EL (cell line): ENCODE measurements around the gene C1orf226.
"Not testable (repeated sequence)": the region's sequence is repeated elsewhere in the genome, so short reads cannot be mapped to it uniquely, and the experiment has no call there.

Experiments used
- DNase-seq: peaks from one replicate; pipeline ENCODE4 v3.0.0-alpha.2; 2016

Gene C1orf226, protein sequence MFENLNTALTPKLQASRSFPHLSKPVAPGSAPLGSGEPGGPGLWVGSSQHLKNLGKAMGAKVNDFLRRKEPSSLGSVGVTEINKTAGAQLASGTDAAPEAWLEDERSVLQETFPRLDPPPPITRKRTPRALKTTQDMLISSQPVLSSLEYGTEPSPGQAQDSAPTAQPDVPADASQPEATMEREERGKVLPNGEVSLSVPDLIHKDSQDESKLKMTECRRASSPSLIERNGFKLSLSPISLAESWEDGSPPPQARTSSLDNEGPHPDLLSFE

GRCh38 chr1:162381383-162381782, at the start of gene C1orf226:
C1orf226 (plus strand) TSS chr1:162381728; CDS start chr1:162381902, 174 bp downstream.
- DNase-seq = no peak

DNA sequence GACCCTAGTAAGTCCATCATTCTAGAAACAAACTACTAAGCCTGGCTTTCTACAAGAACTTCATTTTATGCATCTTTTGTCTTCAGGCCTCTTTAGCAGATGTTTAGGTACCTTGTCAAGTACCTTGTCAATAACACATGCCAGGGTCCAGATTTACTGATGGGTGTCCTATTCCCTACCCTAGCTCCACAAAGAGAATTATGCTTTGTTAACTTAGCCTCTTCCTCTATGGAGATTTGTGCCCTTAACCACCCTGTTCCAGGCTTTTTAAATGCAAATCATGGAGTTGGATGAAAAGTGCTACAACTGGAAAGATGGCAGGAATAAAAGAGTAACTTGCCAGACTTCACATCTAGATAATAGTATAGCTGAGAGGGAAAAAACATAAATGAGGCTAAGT, 47.5 kb upstream of the C1orf226 start:
- no peak for DNase-seq

DNA sequence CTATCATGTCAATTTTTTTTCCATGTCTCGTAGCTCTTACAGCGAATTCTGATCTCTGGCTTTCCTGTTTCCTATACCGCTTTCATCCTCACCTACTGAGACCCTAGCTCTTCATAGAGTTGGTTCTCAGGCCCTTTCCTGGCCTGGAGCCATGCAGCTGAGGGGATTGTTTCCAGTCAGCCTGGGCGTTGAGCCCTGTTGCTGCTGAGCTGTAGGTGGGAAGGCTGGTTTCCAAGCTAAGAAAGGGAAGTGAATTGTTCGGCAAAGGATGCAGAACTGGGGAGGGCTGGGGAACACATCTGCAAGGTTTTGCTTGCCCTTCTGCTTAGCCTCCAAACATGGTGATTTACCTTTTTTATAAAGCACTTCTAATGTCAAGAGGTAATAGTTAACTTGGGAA, 46.4 kb upstream of the C1orf226 start:
- DNase-seq = no peak

GRCh38 chr1:162336621-162337285, 44.8 kb upstream of the C1orf226 start:
- DNase-seq = no peak

- DNase-seq = no peak
Observed at GRCh38 chr1:162342452-162342983, 39.0 kb upstream of the C1orf226 start.

- DNase-seq = no peak
Observed at GRCh38 chr1:162343470-162343869, 38.1 kb upstream of the C1orf226 start.

GRCh38 chr1:162347281-162347680, 34.2 kb upstream of the C1orf226 start:
- DNase-seq = no peak

GRCh38 chr1:162349635-162350330, 31.7 kb upstream of the C1orf226 start:
- DNase-seq = peak; percentile 89

- no peak for DNase-seq
Observed at GRCh38 chr1:162351246-162351842, 30.2 kb upstream of the C1orf226 start.

GRCh38 chr1:162351874-162352273, 29.7 kb upstream of the C1orf226 start:
- DNase-seq = not testable (repeated sequence)

GRCh38 chr1:162353078-162353477, 28.4 kb upstream of the C1orf226 start:
- no peak for DNase-seq

- no peak for DNase-seq
Observed at GRCh38 chr1:162353702-162354101, 27.8 kb upstream of the C1orf226 start.

- DNase-seq = peak; percentile 57
Observed at GRCh38 chr1:162357681-162358266, 23.8 kb upstream of the C1orf226 start.

DNA sequence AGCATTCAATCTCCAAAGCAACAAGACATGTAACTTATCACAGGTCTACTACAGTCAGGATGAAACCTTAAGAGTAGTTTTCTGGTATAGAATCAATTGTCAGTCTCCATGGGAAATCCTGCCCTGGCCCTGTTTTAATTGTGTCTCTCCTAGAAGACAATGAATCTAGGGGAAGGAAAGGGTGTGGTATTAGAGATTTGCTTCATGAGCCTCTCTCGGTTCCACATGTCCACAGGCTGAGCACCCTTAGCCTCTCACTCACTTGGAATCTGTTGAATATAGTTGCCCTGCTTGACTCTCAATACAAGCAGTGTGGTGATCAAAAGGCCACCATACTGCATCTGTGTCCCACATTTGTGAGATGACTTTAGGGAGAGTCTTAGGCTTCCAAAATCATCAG, 22.6 kb upstream of the C1orf226 start:
- no peak for DNase-seq

- DNase-seq = no peak
Observed at GRCh38 chr1:162359523-162360236, 21.8 kb upstream of the C1orf226 start.

DNA sequence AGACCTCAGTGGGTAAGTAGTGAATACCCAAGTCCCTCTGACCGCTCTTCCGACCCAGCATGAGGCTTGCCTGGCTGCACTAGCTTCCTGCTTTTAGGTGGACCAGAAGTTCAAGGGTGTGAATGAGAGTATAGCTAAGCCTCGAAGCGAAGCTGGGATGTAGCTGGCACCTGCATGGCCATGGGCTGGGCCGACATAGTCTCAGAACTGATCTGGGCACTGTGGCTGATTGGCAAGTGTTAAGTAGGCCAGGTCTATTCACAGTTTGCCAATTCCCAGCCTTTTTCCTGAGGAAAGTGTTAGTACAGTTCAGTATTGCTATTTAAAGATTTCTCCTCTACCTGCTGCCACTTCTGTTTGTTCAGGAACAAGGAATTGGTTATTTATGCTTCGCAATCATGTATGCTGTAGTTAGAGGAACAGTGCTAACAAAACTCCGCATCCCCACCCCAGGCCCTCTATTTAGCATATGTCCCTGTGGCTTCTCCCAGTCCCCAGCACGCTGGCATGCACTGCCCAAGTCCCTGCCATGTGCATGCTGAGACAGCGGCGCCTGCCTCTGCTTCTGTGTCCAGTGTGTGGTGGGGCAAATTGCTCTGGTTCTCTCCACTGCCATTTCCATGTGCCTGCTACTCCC, 21.2 kb upstream of the C1orf226 start:
- no peak for DNase-seq

GRCh38 chr1:162360874-162361260, 20.7 kb upstream of the C1orf226 start:
- no peak for DNase-seq

GRCh38 chr1:162361349-162361748, 20.2 kb upstream of the C1orf226 start:
- no peak for DNase-seq

- DNase-seq = no peak
Observed at GRCh38 chr1:162363823-162364222, 17.7 kb upstream of the C1orf226 start.

GRCh38 chr1:162364498-162364897, 17.0 kb upstream of the C1orf226 start:
- DNase-seq = no peak

GRCh38 chr1:162365284-162366020, 16.1 kb upstream of the C1orf226 start:
- DNase-seq = no peak
